HCT116 (cell line): ENCODE data around the gene WLS. TPM values are rescaled to one million over a fixed set of nuclear protein-coding genes. Genes with fewer than 3 reads are reported as not detected.

Experiments used
- ATAC-seq: fragments of 200-7000 bp; cut with Tn5 transposase; 2 replicates; pipeline ENCODE4 v1.9.1; 2020; ENCODE audit warnings: mild to moderate bottlenecking, moderate library complexity
- BruUV-seq: library from RNA; stranded (reverse); fragments of 400-500 nt; replicated peaks from 2 replicates; lab custom pipeline; 2021; lab: Mats Ljungman, UMichigan
- CTCF ChIA-PET: fragments of 300-600 bp; sonication (Branson Sonifier 250); formaldehyde crosslinking; loops from one replicate; lab custom pipeline; 2021; ENCODE audit warnings: antibody characterized with exemption; lab: Charles Lee
- POLR2A ChIA-PET: fragments of 300-600, 350-600 bp; sonication (Branson Sonifier 250); formaldehyde crosslinking; loops from one replicate; lab custom pipeline; 2021; ENCODE audit warnings: antibody characterized with exemption; lab: Charles Lee
- RAD21 ChIA-PET, 2 experiments: fragments of 300-600 bp; sonication (Branson Sonifier 250); formaldehyde crosslinking; loops; one replicate each; lab custom pipeline; 2023; ENCODE audit warnings: low total read pairs in 2 of 2; ENCODE audit not compliant: uncharacterized antibody in 2 of 2, unreplicated experiment in 2 of 2, low non-redundant PET in 1 of 2; lab: Charles Lee
- DNase-seq: peaks from one replicate; pipeline ENCODE4 v3.0.0-alpha.2; 2010; ENCODE audit warnings: low read depth, low spot score
- H2AFZ ChIP-seq: fragments of 200-600 bp; shearing (Covaris generic), sonication (generic); 2 replicates; pipeline ENCODE4 v1.6.1; 2017; ENCODE audit warnings: low read depth, mixed run types, mixed read lengths, antibody characterized with exemption, low read length; ENCODE audit not compliant: poor library complexity, severe bottlenecking
- H3K27ac ChIP-seq: 2 replicates; pipeline ENCODE4 v1.5.1; 2012; ENCODE audit warnings: low read depth, low read length
- H3K27me3 ChIP-seq: fragments of 200-600 bp; sonication (generic); 2 replicates; pipeline ENCODE4 v1.6.1; 2016; ENCODE audit warnings: mixed run types, low read length, mixed read lengths; ENCODE audit not compliant: insufficient read depth
- H3K36me3 ChIP-seq, 2 experiments: fragments of 200-500 bp in 1 of 2; fragments of 200-600 bp in 1 of 2; sonication (Bioruptor generic) in 1 of 2; sonication (generic) in 1 of 2; 2 replicates each; pipeline versions ENCODE4 v1.5.1 to v1.6.1; 2014 to 2016; ENCODE audit warnings: low read length in 2 of 2, inconsistent platforms in 1 of 2, mixed read lengths in 1 of 2, mixed run types in 1 of 2; ENCODE audit not compliant: insufficient read depth in 2 of 2, control insufficient read depth in 1 of 2
- H3K4me1 ChIP-seq, 2 experiments: fragments of 200-600 bp in 1 of 2; sonication (generic) in 1 of 2; 2 replicates each; pipeline versions ENCODE4 v1.5.1 to v1.6.1; 2012 to 2017; ENCODE audit warnings: low read length in 2 of 2, inconsistent platforms in 1 of 2, mild to moderate bottlenecking in 1 of 2, mixed read lengths in 1 of 2, mixed run types in 1 of 2, moderate library complexity in 1 of 2; ENCODE audit not compliant: insufficient read depth in 2 of 2, control insufficient read depth in 1 of 2
- H3K4me2 ChIP-seq: fragments of 200-600 bp; sonication (generic); 2 replicates; pipeline ENCODE4 v1.6.1; 2017; ENCODE audit warnings: mixed run types, low read length, mixed read lengths
- H3K4me3 ChIP-seq, 2 experiments: fragments of 200-600 bp in 1 of 2; sonication (generic) in 1 of 2; replicated peaks in 1 of 2; 2 replicates each; pipeline ENCODE4 v1.5.1; 2011 to 2016; ENCODE audit warnings: low read length in 2 of 2, control low read depth in 1 of 2, low read depth in 1 of 2, mild to moderate bottlenecking in 1 of 2, mixed read lengths in 1 of 2, mixed run types in 1 of 2
- H3K79me2 ChIP-seq: fragments of 200-600 bp; sonication (generic); 2 replicates; pipeline ENCODE4 v1.6.1; 2017; ENCODE audit warnings: mild to moderate bottlenecking, mixed run types, low read length, moderate library complexity, mixed read lengths; ENCODE audit not compliant: insufficient read depth
- H3K9ac ChIP-seq: fragments of 200-600 bp; sonication (generic); 2 replicates; pipeline ENCODE4 v1.6.1; 2016; ENCODE audit warnings: low read length, mixed read lengths
- H3K9me2 ChIP-seq: fragments of 200-600 bp; sonication (generic), shearing (Covaris generic); 2 replicates; pipeline ENCODE4 v1.6.1; 2017; ENCODE audit warnings: mixed run types, mild to moderate bottlenecking, moderate library complexity; ENCODE audit not compliant: insufficient read depth
- H3K9me3 ChIP-seq, 2 experiments: fragments of 200-500 bp in 1 of 2; fragments of 200-600 bp in 1 of 2; sonication (Bioruptor generic) in 1 of 2; sonication (generic) in 1 of 2; 2 replicates each; pipeline ENCODE4 v1.6.1; 2014 to 2017; ENCODE audit warnings: low read length in 2 of 2, mixed read lengths in 2 of 2, inconsistent platforms in 1 of 2, low read depth in 1 of 2, mild to moderate bottlenecking in 1 of 2, mixed run types in 1 of 2, moderate library complexity in 1 of 2; ENCODE audit not compliant: control insufficient read depth in 1 of 2, insufficient read depth in 1 of 2
- H4K20me1 ChIP-seq: fragments of 200-600 bp; sonication (generic), shearing (Covaris generic); 2 replicates; pipeline ENCODE4 v1.6.1; 2017; ENCODE audit warnings: mixed run types, mild to moderate bottlenecking, moderate library complexity; ENCODE audit not compliant: insufficient read depth
- CTCF ChIP-seq, 3 experiments: fragments of 200-600 bp in 1 of 3; sonication (generic) in 1 of 3; IDR thresholded peaks in 2 of 3; conservative IDR thresholded peaks in 1 of 3; 2 replicates each; pipeline ENCODE4 v1.5.1; 2012 to 2017; ENCODE audit warnings: low read depth in 2 of 3, low read length in 2 of 3, antibody characterized with exemption in 1 of 3, borderline replicate concordance in 1 of 3, control low read depth in 1 of 3, mild to moderate bottlenecking in 1 of 3, mixed read lengths in 1 of 3, mixed run types in 1 of 3, moderate library complexity in 1 of 3; ENCODE audit not compliant: insufficient read depth in 1 of 3
- JUND ChIP-seq: IDR thresholded peaks from 2 replicates; pipeline ENCODE4 v1.6.1; 2012
- RAD21 ChIP-seq: IDR thresholded peaks from 2 replicates; pipeline ENCODE4 v1.6.1; 2012; ENCODE audit warnings: low read depth, mild to moderate bottlenecking
- SRF ChIP-seq: IDR thresholded peaks from 2 replicates; pipeline ENCODE4 v1.6.1; 2012; ENCODE audit warnings: low read depth
- intact Hi-C: fragments of 100-400 bp; cut with micrococcal nuclease; formaldehyde crosslinking; loops from 2 replicates; pipeline ENCODE4 v1.10.0; 2022
- total RNA-seq: library from RNA; stranded (reverse); gene quantifications from one replicate; pipeline ENCODE4 v1.2.1, GENCODE V29; 2021; ENCODE audit not compliant: unreplicated experiment
- TF ChIP-seq, protein P1 (sequence below): IDR thresholded peaks from 2 replicates; pipeline ENCODE4 v1.6.1; 2012

The WLS gene
- total RNA-seq, 1 experiment from 2014 or later, result 38.0 TPM

DNA sequence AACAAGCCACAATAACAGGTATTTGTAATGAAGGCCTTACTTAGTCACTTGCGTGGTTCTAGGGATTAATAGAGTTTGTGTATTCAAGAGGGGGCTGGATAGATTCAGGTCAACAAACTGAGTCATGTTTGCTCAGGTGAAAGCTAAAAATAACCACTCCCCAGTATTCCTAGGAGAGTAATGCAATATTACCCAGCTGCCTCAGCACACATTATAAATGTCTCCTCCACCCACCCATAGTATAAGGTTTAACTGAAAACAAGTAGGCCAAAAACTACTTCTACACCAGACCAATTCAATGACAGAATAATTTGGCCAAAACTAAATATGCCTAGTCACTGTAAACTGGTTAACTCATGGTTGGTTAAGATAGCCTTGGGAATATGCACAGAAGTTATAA, 34.4 kb downstream of the WLS start (continued):
- TF ChIP-seq CTCF (IDR thresholded peaks at IDR 0.05 in 2 of 3, conservative IDR thresholded peaks at IDR 0.05 in 1 of 3; ENCODE audit: borderline replicate concordance in 1 of 3, insufficient read depth in 1 of 3, low read depth in 2 of 3, low read length in 2 of 3), result no peak
- no peak for TF ChIP-seq SRF
- no peak for TF ChIP-seq RAD21

GRCh38 chr1:68197461-68197860, 34.9 kb downstream of the WLS start:
- ChIA-PET RAD21 (interaction anchor here in 1 of 2 experiments (0.9 kb wide), 1 partner anchor 145 kb away, joined by 3 read pairs; no protein-coding TSS in a partner anchor), POLR2A (interaction anchor here (0.8 to 1.6 kb wide), 4 partner anchors 9 to 187 kb away, joined by 3 to 5 read pairs (median 3); partner anchors contain the start of gene WLS), CTCF (interaction anchor here (1.2 to 2.0 kb wide), 3 partner anchors 10 to 124 kb away, joined by 4 to 5 read pairs (median 4); partner anchors contain the start of gene WLS)
- Histone ChIP-seq H3K4me2 (peak overlapping the region; percentile 69), H4K20me1 (no peaks in the 10 kb centered on the region), H3K4me3 (peak overlapping the region in 1 of 2 experiments; percentile 31; a peak in 1 of 4 replicates), H3K27ac (peak overlapping the region; percentile 43; the same call in 1 of the 2 replicates), H3K79me2 (peaks cover 10% of the 10 kb centered on the region), H3K4me1 (peaks cover 28 to 36% of the 10 kb centered on the region in 2 experiments), H2AFZ (no peak overlapping the region), H3K27me3 (no peaks in the 10 kb centered on the region), H3K36me3 (no peaks in the 10 kb centered on the region; a peak in 1 of 4 replicates), H3K9me3 (no peaks in the 10 kb centered on the region), H3K9me2 (no peaks in the 10 kb centered on the region), H3K9ac (peak overlapping the region; percentile 9; the same call in 1 of the 2 replicates)
- no peak for ATAC-seq
- no peak for DNase-seq
- TF ChIP-seq JUND, result no peak
- TF ChIP-seq, protein P1, sequence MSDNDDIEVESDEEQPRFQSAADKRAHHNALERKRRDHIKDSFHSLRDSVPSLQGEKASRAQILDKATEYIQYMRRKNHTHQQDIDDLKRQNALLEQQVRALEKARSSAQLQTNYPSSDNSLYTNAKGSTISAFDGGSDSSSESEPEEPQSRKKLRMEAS, result no peak
- intact Hi-C loops, result loop anchor here (2.0 kb wide), 1 partner anchor 35 kb away; the partner anchor contains the start of gene WLS
- no TSS peak for BruUV-seq
